Measurements from ENCODE around the gene COA1. TPM values are rescaled to one million over a fixed set of nuclear protein-coding genes. Genes with fewer than 3 reads are reported as not detected.

The COA1 gene
- total and polyA plus RNA-seq, 2 donors (not counting 1 experiment from before 2014, with no cell fraction given) = 28.7 to 72.7 TPM

DNA sequence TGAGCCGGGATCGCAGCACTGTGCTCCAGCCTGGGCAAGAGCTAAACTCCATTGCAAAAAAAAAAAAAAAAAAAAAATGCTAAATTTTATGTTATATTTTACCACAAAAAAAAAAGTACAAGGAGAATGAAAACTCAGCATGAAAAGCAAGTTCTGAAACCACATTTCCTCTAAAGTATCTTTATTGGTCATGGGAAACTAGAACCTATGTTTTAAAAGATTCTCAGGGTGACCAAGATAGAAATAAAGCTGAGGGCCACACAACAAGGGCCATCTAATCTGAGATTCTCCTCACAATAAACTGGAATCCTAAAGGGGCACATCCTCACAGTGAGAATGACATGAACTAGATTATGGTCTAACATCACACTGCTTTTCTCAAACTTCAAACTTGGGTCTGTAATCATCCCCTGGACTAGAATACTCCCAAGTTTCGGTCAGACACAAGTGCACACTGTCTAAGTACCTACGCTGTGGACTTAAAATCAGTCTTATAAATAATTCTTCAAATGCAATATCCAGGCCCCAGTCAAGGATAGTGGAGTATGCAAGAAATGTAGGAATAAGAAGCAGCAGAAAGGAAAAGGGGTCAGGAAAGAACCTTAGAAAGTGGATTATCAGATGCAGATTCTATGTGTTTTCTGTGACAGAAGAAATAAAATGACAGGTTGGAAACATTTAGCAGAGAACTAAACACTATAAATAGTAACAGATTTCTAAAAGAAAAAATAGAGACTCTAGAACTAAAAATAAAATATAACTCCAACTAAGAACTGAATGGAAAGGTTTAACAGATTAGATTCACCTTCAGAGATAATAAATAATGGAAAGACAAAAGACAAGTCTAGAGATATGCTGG is 49.9 kb downstream of the COA1 start:
- no peaks in the 10 kb centered on the region for H3K27me3 ChIP-seq (replicated peaks in 1 of 4; ENCODE audit: control extremely low read depth in 1 of 4, control insufficient read depth in 3 of 4, insufficient read depth in 4 of 4, low read length in 3 of 4)
- intact Hi-C loops (cut with micrococcal nuclease) = no loop called here
- POLR2A ChIA-PET = interaction anchor here (0.6 to 1.9 kb wide), 5 partner anchors 15 to 124 kb away, joined by 3 to 16 read pairs (median 7); no protein-coding TSS in a partner anchor
- Mint-ChIP-seq H3K27me3 (no peaks in the 10 kb centered on the region), H3K4me1 (peaks cover 67% of the 10 kb centered on the region), H3K9me3 (ENCODE audit: insufficient read depth) (peaks cover 7% of the 10 kb centered on the region), H3K4me3 (peak overlapping the region; percentile 20), H3K27ac (peak overlapping the region; percentile 72)
- no peak for DNase-seq
- peak overlapping the region; percentile 26 for H3K9ac ChIP-seq (ENCODE audit: low read length)
- peaks cover 20 to 36% of the 10 kb centered on the region in 2 donors for H3K4me1 ChIP-seq (ENCODE audit: control insufficient read depth in 2 of 2, insufficient read depth in 2 of 2, low read length in 2 of 2)
- WGBS (ENCODE audit: insufficient coverage) = 100% methylated on average over 1 of the region's 4 CpGs
- H3K4me3 ChIP-seq (ENCODE audit: control extremely low read depth in 1 of 5, extremely low read depth in 1 of 5, insufficient read depth in 1 of 5, low read depth in 2 of 5, low read length in 4 of 5) = no peak overlapping the region
- peaks cover 83% of the 10 kb centered on the region for H3K79me2 ChIP-seq (ENCODE audit: control insufficient read depth, insufficient read depth, low read length)
- peak overlapping the region; percentile 33 for H3K4me2 ChIP-seq (replicated peaks; ENCODE audit: low read depth, low read length, poor library complexity, severe bottlenecking)
- ATAC-seq (ENCODE audit: low read depth) = no peak
- peaks cover 0 to 7% (median 3%) of the 10 kb centered on the region in 3 donors for H3K9me3 ChIP-seq (ENCODE audit: control extremely low read depth in 1 of 3, control insufficient read depth in 2 of 3, insufficient read depth in 1 of 3, low read length in 2 of 3)
- no peaks in the 10 kb centered on the region for H3K36me3 ChIP-seq (replicated peaks in 1 of 2; ENCODE audit: control extremely low read depth in 1 of 2, control insufficient read depth in 1 of 2, extremely low read depth in 1 of 2, insufficient read depth in 2 of 2, low read length in 1 of 2)
- TF ChIP-seq, protein P1, sequence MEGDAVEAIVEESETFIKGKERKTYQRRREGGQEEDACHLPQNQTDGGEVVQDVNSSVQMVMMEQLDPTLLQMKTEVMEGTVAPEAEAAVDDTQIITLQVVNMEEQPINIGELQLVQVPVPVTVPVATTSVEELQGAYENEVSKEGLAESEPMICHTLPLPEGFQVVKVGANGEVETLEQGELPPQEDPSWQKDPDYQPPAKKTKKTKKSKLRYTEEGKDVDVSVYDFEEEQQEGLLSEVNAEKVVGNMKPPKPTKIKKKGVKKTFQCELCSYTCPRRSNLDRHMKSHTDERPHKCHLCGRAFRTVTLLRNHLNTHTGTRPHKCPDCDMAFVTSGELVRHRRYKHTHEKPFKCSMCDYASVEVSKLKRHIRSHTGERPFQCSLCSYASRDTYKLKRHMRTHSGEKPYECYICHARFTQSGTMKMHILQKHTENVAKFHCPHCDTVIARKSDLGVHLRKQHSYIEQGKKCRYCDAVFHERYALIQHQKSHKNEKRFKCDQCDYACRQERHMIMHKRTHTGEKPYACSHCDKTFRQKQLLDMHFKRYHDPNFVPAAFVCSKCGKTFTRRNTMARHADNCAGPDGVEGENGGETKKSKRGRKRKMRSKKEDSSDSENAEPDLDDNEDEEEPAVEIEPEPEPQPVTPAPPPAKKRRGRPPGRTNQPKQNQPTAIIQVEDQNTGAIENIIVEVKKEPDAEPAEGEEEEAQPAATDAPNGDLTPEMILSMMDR (IDR thresholded peaks at IDR 0.05) = no peak
- no peak for TF ChIP-seq EZH2 (IDR thresholded peaks at IDR 0.05; ENCODE audit: borderline replicate concordance, insufficient read depth, low read depth, low read length, poor library complexity, severe bottlenecking)
- CTCF ChIA-PET = interaction anchor here (0.5 to 2.4 kb wide), 4 partner anchors 8 to 97 kb away, joined by 3 to 7 read pairs (median 4); partner anchors contain the start of gene STK17A
- H3K27ac ChIP-seq (ENCODE audit: low read length in 2 of 2) = peak overlapping the region in 1 of 2 donors; percentile 74
- no peaks in the 10 kb centered on the region for H4K20me1 ChIP-seq (ENCODE audit: control insufficient read depth, insufficient read depth, low read length, poor library complexity, severe bottlenecking)
- no peak overlapping the region for H2AFZ ChIP-seq (ENCODE audit: insufficient read depth, low read depth, low read length, poor library complexity, severe bottlenecking)

DNA sequence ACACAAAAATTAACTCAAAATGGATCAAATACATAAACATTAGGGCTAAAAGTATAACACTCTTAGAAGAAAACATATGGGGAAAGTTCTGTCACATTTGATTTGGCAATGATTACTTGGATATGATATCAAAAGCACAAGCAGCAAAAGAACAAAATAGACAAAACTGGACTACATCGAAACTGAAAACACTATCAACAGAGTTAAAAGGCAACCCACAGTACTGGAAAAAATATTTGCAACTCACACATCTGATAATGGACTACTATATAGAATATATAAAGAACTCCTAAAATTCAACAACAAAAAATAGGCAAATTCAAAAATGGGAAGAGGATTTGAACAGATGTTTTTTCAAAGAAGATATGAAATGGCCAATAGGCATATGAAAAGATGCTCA is 51.0 kb downstream of the COA1 start:
- peaks cover 9% of the 10 kb centered on the region for H3K9me3 Mint-ChIP-seq (ENCODE audit: insufficient read depth)
- peaks cover 68% of the 10 kb centered on the region for H3K4me1 Mint-ChIP-seq
- H3K27ac Mint-ChIP-seq = no peak overlapping the region
- no peaks in the 10 kb centered on the region for H3K27me3 ChIP-seq (replicated peaks in 1 of 4; ENCODE audit: control extremely low read depth in 1 of 4, control insufficient read depth in 3 of 4, insufficient read depth in 4 of 4, low read length in 3 of 4)
- no peaks in the 10 kb centered on the region for H3K27me3 Mint-ChIP-seq
- ChIA-PET CTCF (interaction anchor here (0.7 to 2.4 kb wide), 3 partner anchors 21 to 1524 kb away, joined by 4 to 7 read pairs (median 6); partner anchors contain the start of gene STK17A), POLR2A (interaction anchor here (0.7 to 1.9 kb wide), 4 partner anchors 11 to 96 kb away, joined by 5 to 7 read pairs (median 6); partner anchors contain the start of gene STK17A)
- peaks cover 77% of the 10 kb centered on the region for H3K79me2 ChIP-seq (ENCODE audit: control insufficient read depth, insufficient read depth, low read length)
- peaks cover 3 to 13% (median 4%) of the 10 kb centered on the region in 3 donors for H3K9me3 ChIP-seq (ENCODE audit: control extremely low read depth in 1 of 3, control insufficient read depth in 2 of 3, insufficient read depth in 1 of 3, low read length in 2 of 3)
- intact Hi-C loops (cut with micrococcal nuclease) = no loop called here
- DNase-seq = no peak
- no peaks in the 10 kb centered on the region for H3K36me3 ChIP-seq (replicated peaks in 1 of 2; ENCODE audit: control extremely low read depth in 1 of 2, control insufficient read depth in 1 of 2, extremely low read depth in 1 of 2, insufficient read depth in 2 of 2, low read length in 1 of 2)
- H3K4me2 ChIP-seq (replicated peaks; ENCODE audit: low read depth, low read length, poor library complexity, severe bottlenecking) = no peak overlapping the region
- no peak for TF ChIP-seq EZH2 (IDR thresholded peaks at IDR 0.05; ENCODE audit: borderline replicate concordance, insufficient read depth, low read depth, low read length, poor library complexity, severe bottlenecking)
- TF ChIP-seq, protein P1 (IDR thresholded peaks at IDR 0.05) = no peak
- H3K4me3 ChIP-seq (ENCODE audit: control extremely low read depth in 1 of 5, extremely low read depth in 1 of 5, insufficient read depth in 1 of 5, low read depth in 2 of 5, low read length in 4 of 5) = no peak overlapping the region
- ATAC-seq (ENCODE audit: low read depth) = no peak
- no peaks in the 10 kb centered on the region for H4K20me1 ChIP-seq (ENCODE audit: control insufficient read depth, insufficient read depth, low read length, poor library complexity, severe bottlenecking)
- H3K4me1 ChIP-seq (ENCODE audit: control insufficient read depth in 2 of 2, insufficient read depth in 2 of 2, low read length in 2 of 2) = peaks cover 18 to 47% of the 10 kb centered on the region in 2 donors
- WGBS (ENCODE audit: insufficient coverage) = no CpG with 5 or more reads among the region's 1 CpG
- no peak overlapping the region for H3K9ac ChIP-seq (ENCODE audit: low read length)
- H3K4me3 Mint-ChIP-seq = no peak overlapping the region
- H3K27ac ChIP-seq (ENCODE audit: low read length in 2 of 2) = peak overlapping the region in 1 of 2 donors; percentile 7
- no peak overlapping the region for H2AFZ ChIP-seq (ENCODE audit: insufficient read depth, low read depth, low read length, poor library complexity, severe bottlenecking)
